B cell (primary cell): ENCODE results near the gene PARVB. TPM values are rescaled to one million over a fixed set of nuclear protein-coding genes. Genes with fewer than 3 reads are reported as not detected.

Experiments
- ATAC-seq: fragments of 200-7000 bp; cut with Tn5 transposase; one replicate; pipeline ENCODE4 v1.10.0; 2021; ENCODE audit warnings: low read depth, mild to moderate bottlenecking, moderate number of reproducible peaks, moderate library complexity
- CTCF ChIA-PET: fragments of 350-600 bp; sonication (Branson Sonifier 250); formaldehyde crosslinking; loops from one replicate; lab custom pipeline; 2021; ENCODE audit warnings: antibody characterized with exemption, inconsistent platforms; lab: Charles Lee
- POLR2A ChIA-PET: fragments of 350-600 bp; sonication (Branson Sonifier 250); formaldehyde crosslinking; loops from one replicate; lab custom pipeline; 2021; ENCODE audit warnings: antibody characterized with exemption; lab: Charles Lee
- DNase-seq: peaks from one replicate; pipeline ENCODE4 v3.0.0; 2013
- H2AFZ ChIP-seq: 2 replicates; pipeline ENCODE4 v1.6.1; 2012; ENCODE audit warnings: mild to moderate bottlenecking, low read depth, low read length; ENCODE audit not compliant: insufficient read depth, poor library complexity, severe bottlenecking
- H3K27ac ChIP-seq, 2 donors: 1 replicate in 1 of 2; 2 replicates in 1 of 2; pipeline ENCODE4 v1.5.1; 2012 to 2013; ENCODE audit warnings: low read length in 2 of 2, mild to moderate bottlenecking in 2 of 2, moderate library complexity in 1 of 2
- H3K27me3 ChIP-seq, 4 experiments: fragments of 200-600 bp in 1 of 4; sonication (generic) in 1 of 4; replicated peaks in 1 of 4; 1 replicate in 2 of 4; 2 replicates in 2 of 4; pipeline versions ENCODE4 v1.6.1 to v1.7.0; 2013 to 2016; ENCODE audit warnings: low read length in 3 of 4, mild to moderate bottlenecking in 2 of 4, mixed read lengths in 1 of 4, moderate library complexity in 1 of 4; ENCODE audit not compliant: insufficient read depth in 4 of 4, control insufficient read depth in 3 of 4; ENCODE audit errors: control extremely low read depth in 1 of 4
- H3K36me3 ChIP-seq, 2 experiments: replicated peaks in 1 of 2; 1 replicate in 1 of 2; 2 replicates in 1 of 2; pipeline versions ENCODE4 v1.6.1 to v1.7.1; 2013; ENCODE audit warnings: low read length in 1 of 2; ENCODE audit not compliant: insufficient read depth in 2 of 2, control insufficient read depth in 1 of 2; ENCODE audit errors: control extremely low read depth in 1 of 2, extremely low read depth in 1 of 2
- H3K4me1 ChIP-seq, 2 donors: fragments of 200-600 bp in 1 of 2; sonication (generic) in 1 of 2; 1 replicate in 1 of 2; 2 replicates in 1 of 2; pipeline versions ENCODE4 v1.5.1 to v1.6.1; 2013 to 2017; ENCODE audit warnings: low read length in 2 of 2; ENCODE audit not compliant: control insufficient read depth in 2 of 2, insufficient read depth in 2 of 2
- H3K4me2 ChIP-seq: replicated peaks from 2 replicates; pipeline ENCODE3; 2012; ENCODE audit warnings: mild to moderate bottlenecking, low read depth, low read length; ENCODE audit not compliant: poor library complexity, severe bottlenecking
- H3K4me3 ChIP-seq, 5 experiments: fragments of 200-600 bp in 1 of 5; sonication (generic) in 1 of 5; 1 replicate in 3 of 5; 2 replicates in 2 of 5; pipeline versions ENCODE4 v1.5.1 to v1.7.0; 2011 to 2016; ENCODE audit warnings: low read length in 4 of 5, mild to moderate bottlenecking in 4 of 5, low read depth in 2 of 5, control low read depth in 1 of 5, moderate library complexity in 1 of 5; ENCODE audit not compliant: insufficient read depth in 1 of 5; ENCODE audit errors: control extremely low read depth in 1 of 5, extremely low read depth in 1 of 5
- H3K79me2 ChIP-seq: fragments of 200-600 bp; sonication (generic); one replicate; pipeline ENCODE4 v1.6.0; 2016; ENCODE audit warnings: low read length; ENCODE audit not compliant: control insufficient read depth, insufficient read depth
- H3K9ac ChIP-seq: fragments of 200-600 bp; sonication (generic); 2 replicates; pipeline ENCODE4 v1.6.1; 2017; ENCODE audit warnings: mild to moderate bottlenecking, low read length, moderate library complexity
- H3K9me3 ChIP-seq, 3 donors: one replicate each; pipeline versions ENCODE4 v1.6.1 to v1.7.1; 2013; ENCODE audit warnings: low read length in 2 of 3; ENCODE audit not compliant: control insufficient read depth in 2 of 3, insufficient read depth in 1 of 3; ENCODE audit errors: control extremely low read depth in 1 of 3
- H4K20me1 ChIP-seq: 2 replicates; pipeline ENCODE4 v1.6.0; 2012; ENCODE audit warnings: mild to moderate bottlenecking, low read length; ENCODE audit not compliant: insufficient read depth, control insufficient read depth, poor library complexity, severe bottlenecking
- H3K27ac Mint-ChIP-seq: one replicate; pipeline ENCODE4 v1.8.0; 2021; ENCODE audit warnings: mixed read lengths
- H3K27me3 Mint-ChIP-seq: one replicate; pipeline ENCODE4 v1.8.0; 2021; ENCODE audit warnings: mixed read lengths
- H3K4me1 Mint-ChIP-seq: one replicate; pipeline ENCODE4 v1.8.0; 2021; ENCODE audit warnings: mixed read lengths
- H3K4me3 Mint-ChIP-seq: one replicate; pipeline ENCODE4 v1.8.0; 2021; ENCODE audit warnings: mixed read lengths
- H3K9me3 Mint-ChIP-seq: one replicate; pipeline ENCODE4 v1.8.0; 2022; ENCODE audit warnings: mixed read lengths; ENCODE audit not compliant: insufficient read depth
- CTCF ChIP-seq: fragments of 200-600 bp; IDR thresholded peaks from one replicate; pipeline ENCODE4 v1.8.0; 2022; ENCODE audit warnings: antibody characterized with exemption, mild to moderate bottlenecking
- EZH2 ChIP-seq: IDR thresholded peaks from 2 replicates; pipeline ENCODE4 v1.6.1; 2012; ENCODE audit warnings: borderline replicate concordance, low read depth, mild to moderate bottlenecking, moderate library complexity, low read length; ENCODE audit not compliant: insufficient read depth, poor library complexity, severe bottlenecking
- WGBS: methylation state at CpG from one replicate; pipeline ENCODE4 v1.1.5; 2013; ENCODE audit warnings: missing lambda C conversion rate; ENCODE audit not compliant: insufficient coverage; 5-methylcytosine and 5-hydroxymethylcytosine counted together
- intact Hi-C: fragments of 100-400 bp; cut with micrococcal nuclease; formaldehyde crosslinking; loops from one replicate; pipeline ENCODE4 v1.10.0; 2022
- polyA plus RNA-seq: library from polyadenylated mRNA; depleted of rRNA; stranded (reverse); fragments of >200 nt; gene quantifications from 2 replicates; pipeline ENCODE4 v1.2.3, GENCODE V29; 2012
- total RNA-seq, 2 donors: library from RNA; stranded (reverse); fragments of 120-200 nt in 1 of 2; gene quantifications; 1 replicate in 1 of 2; 2 replicates in 1 of 2; pipeline versions ENCODE4 v1.2.3 to v1.2.4, GENCODE V29; 2013 to 2022

Gene PARVB
- total and polyA plus RNA-seq, 2 donors (not counting 1 experiment from before 2014, with no cell fraction given), result 48.0 to 49.4 TPM

GRCh38 chr22:44000123-44000522 is 24.0 kb upstream of the PARVB start:
- TF ChIP-seq CTCF, result no peak
- TF ChIP-seq EZH2, result no peak
- peaks cover 38% of the 10 kb centered on the region for H3K79me2 ChIP-seq
- peaks cover 0 to 9% of the 10 kb centered on the region in 2 experiments for H3K36me3 ChIP-seq
- H3K27me3 ChIP-seq, result no peaks in the 10 kb centered on the region
- ChIA-PET POLR2A (interaction anchor here (0.7 kb wide), 1 partner anchor 83 kb away, joined by 6 read pairs; no protein-coding TSS in a partner anchor), CTCF (interaction anchor here (0.6 to 16.2 kb wide), 2 partner anchors 32 to 85 kb away, joined by 3 to 691 read pairs; no protein-coding TSS in a partner anchor)
- H3K4me3 ChIP-seq, result no peak overlapping the region
- WGBS, result 100% methylated on average over 4 of the region's 4 CpGs
- Mint-ChIP-seq H3K4me1 (peaks cover 41% of the 10 kb centered on the region), H3K9me3 (no peaks in the 10 kb centered on the region), H3K27ac (no peak overlapping the region), H3K4me3 (no peak overlapping the region), H3K27me3 (no peaks in the 10 kb centered on the region)
- intact Hi-C loops, result no loop called here
- peak overlapping the region; percentile 6 for H3K4me2 ChIP-seq
- DNase-seq (no peak), ATAC-seq (no peak)
- peaks cover 32 to 39% of the 10 kb centered on the region in 2 donors for H3K4me1 ChIP-seq
- H3K27ac ChIP-seq, result no peak overlapping the region
- H4K20me1 ChIP-seq, result no peaks in the 10 kb centered on the region
- peaks cover 0 to 3% (median 0%) of the 10 kb centered on the region in 3 donors for H3K9me3 ChIP-seq
- H3K9ac ChIP-seq, result no peak overlapping the region
- no peak overlapping the region for H2AFZ ChIP-seq

GRCh38 chr22:44001521-44001920 is 22.6 kb upstream of the PARVB start:
- ATAC-seq (no peak), DNase-seq (no peak)
- no peak overlapping the region for H2AFZ ChIP-seq
- TF ChIP-seq CTCF, result no peak
- TF ChIP-seq EZH2, result no peak
- no peaks in the 10 kb centered on the region for H3K27me3 Mint-ChIP-seq
- no peak overlapping the region for H3K27ac Mint-ChIP-seq
- H3K4me1 Mint-ChIP-seq, result peaks cover 34% of the 10 kb centered on the region
- no peaks in the 10 kb centered on the region for H3K27me3 ChIP-seq
- ChIA-PET CTCF (interaction anchor here (1.2 to 4.9 kb wide), 2 partner anchors 8 to 84 kb away, joined by 7 to 31 read pairs; no protein-coding TSS in a partner anchor), POLR2A (no interaction called here)
- H4K20me1 ChIP-seq, result no peaks in the 10 kb centered on the region
- no peak overlapping the region for H3K9ac ChIP-seq
- H3K9me3 Mint-ChIP-seq, result peaks cover 2% of the 10 kb centered on the region
- H3K27ac ChIP-seq, result no peak overlapping the region
- no peak overlapping the region for H3K4me3 Mint-ChIP-seq
- no peak overlapping the region for H3K4me2 ChIP-seq
- intact Hi-C loops, result no loop called here
- H3K36me3 ChIP-seq, result peaks cover 0 to 9% of the 10 kb centered on the region in 2 experiments
- peaks cover 28% of the 10 kb centered on the region for H3K79me2 ChIP-seq
- peaks cover 0 to 17% (median 7%) of the 10 kb centered on the region in 3 donors for H3K9me3 ChIP-seq
- H3K4me3 ChIP-seq, result no peak overlapping the region
- peaks cover 21 to 32% of the 10 kb centered on the region in 2 donors for H3K4me1 ChIP-seq
- WGBS, result 100% methylated on average over 6 of the region's 7 CpGs
